Esophagus squamous epithelium (tissue), 5 donors: ENCODE measurements around the gene MAP3K20. TPM values are rescaled to one million over a fixed set of nuclear protein-coding genes. Genes with fewer than 3 reads are reported as not detected.
A peak's percentile ranks its signal among the peaks of the same experiment; 100 is the strongest.

ENCODE experiments used
- DNase-seq: peaks from one replicate; lab custom pipeline; 2025; lab: John Stamatoyannopoulos, UW
- H3K27ac ChIP-seq, 4 donors: fragments of 200-600 bp; sonication (generic); one replicate each; pipeline ENCODE4 v1.5.1; 2016 to 2019; ENCODE audit warnings: mild to moderate bottlenecking in 1 of 4
- H3K27me3 ChIP-seq, 4 donors: fragments of 200-600 bp; sonication (generic); 1 replicate in 3 of 4; 2 replicates in 1 of 4; pipeline versions ENCODE4 v1.5.1 to v1.6.0; 2017 to 2021; ENCODE audit warnings: antibody characterized with exemption in 1 of 4
- H3K36me3 ChIP-seq, 3 donors: fragments of 200-600 bp; sonication (generic); one replicate each; pipeline ENCODE4 v1.5.1; 2016 to 2019
- H3K4me1 ChIP-seq, 3 donors: fragments of 200-600 bp; sonication (generic); one replicate each; pipeline ENCODE4 v1.5.1; 2017 to 2019
- H3K4me3 ChIP-seq, 4 donors: fragments of 200-600 bp; sonication (generic); 1 replicate in 3 of 4; 2 replicates in 1 of 4; pipeline ENCODE4 v1.5.1; 2016 to 2019; ENCODE audit warnings: mild to moderate bottlenecking in 2 of 4, moderate library complexity in 1 of 4
- H3K9me3 ChIP-seq, 3 donors: fragments of 200-600 bp; sonication (generic); one replicate each; pipeline ENCODE4 v1.5.1; 2016 to 2019
- CTCF ChIP-seq, 6 experiments: fragments of 450-650 bp in 4 of 6; fragments of 200-600 bp in 2 of 6; sonication (generic) in 2 of 6; IDR thresholded peaks; one replicate each; pipeline ENCODE4 v1.5.1; 2016 to 2019; ENCODE audit warnings: antibody characterized with exemption in 6 of 6, mild to moderate bottlenecking in 4 of 6, moderate library complexity in 4 of 6
- POLR2A ChIP-seq, 4 donors: fragments of 450-650 bp; IDR thresholded peaks; one replicate each; pipeline ENCODE4 v1.6.1; 2017; ENCODE audit warnings: antibody characterized with exemption in 4 of 4, mild to moderate bottlenecking in 4 of 4, moderate library complexity in 3 of 4
- WGBS, 2 donors: methylation state at CpG; one replicate each; pipeline ENCODE4 v1.1.5; 2018; 5-methylcytosine and 5-hydroxymethylcytosine counted together
- intact Hi-C: fragments of 100-400 bp; cut with DNase I; formaldehyde crosslinking; loops from one replicate; pipeline ENCODE4 v1.15.0; 2022
- total RNA-seq, 4 donors: library from RNA; depleted of rRNA; stranded (reverse); fragments of >200 nt; gene quantifications; one replicate each; pipeline ENCODE4 v1.1.0, GENCODE V29; 2016
- donor health status: DM: yes; HTN: yes; CAD: no.

Gene MAP3K20
- total RNA-seq, 4 donors from 2014 or later, result 7.2 to 55.3 (median 26.3) TPM

GRCh38 chr2:173187941-173188788 is 112.5 kb downstream of the MAP3K20 start:
- intact Hi-C loops, result no loop called here
- peak overlapping the region in 3 of 4 donors; percentile 2 to 57 (median 38) for H3K27ac ChIP-seq
- WGBS, 2 donors, result 62 to 68% methylated on average over 6 of the region's 6 CpGs
- DNase-seq, result no peak
- TF ChIP-seq CTCF (IDR thresholded peaks at IDR 0.05), result no peak
- no peak for TF ChIP-seq POLR2A (IDR thresholded peaks at IDR 0.05)
- H3K4me3 ChIP-seq, result no peak overlapping the region
- no peaks in the 10 kb centered on the region for H3K9me3 ChIP-seq
- peaks cover 0 to 49% (median 21%) of the 10 kb centered on the region in 3 donors for H3K4me1 ChIP-seq
- no peaks in the 10 kb centered on the region for H3K27me3 ChIP-seq
- no peaks in the 10 kb centered on the region for H3K36me3 ChIP-seq

- no peaks in the 10 kb centered on the region for H3K27me3 ChIP-seq
- H3K4me1 ChIP-seq, result peaks cover 0 to 57% (median 15%) of the 10 kb centered on the region in 3 donors
- H3K9me3 ChIP-seq, result no peaks in the 10 kb centered on the region
- TF ChIP-seq CTCF (IDR thresholded peaks at IDR 0.05) (no peak), POLR2A (IDR thresholded peaks at IDR 0.05) (no peak)
- no peak overlapping the region for H3K4me3 ChIP-seq
- intact Hi-C loops, result no loop called here
- no peak for DNase-seq
- peak overlapping the region in 3 of 4 donors; percentile 36 to 47 (median 42) for H3K27ac ChIP-seq
- WGBS, 2 donors, result 43 to 69% methylated on average over 3 of the region's 3 CpGs
- no peaks in the 10 kb centered on the region for H3K36me3 ChIP-seq
Observed at GRCh38 chr2:173191601-173192000, 116.0 kb downstream of the MAP3K20 start.

- H3K27ac ChIP-seq, result peak overlapping the region in 3 of 4 donors; percentile 36 to 47 (median 42)
- TF ChIP-seq CTCF (IDR thresholded peaks at IDR 0.05), result no peak
- TF ChIP-seq POLR2A (IDR thresholded peaks at IDR 0.05), result no peak
- intact Hi-C loops, result no loop called here
- DNase-seq, result no peak
- H3K27me3 ChIP-seq, result no peaks in the 10 kb centered on the region
- WGBS, 2 donors, result 27 to 28% methylated on average over 4 of the region's 4 CpGs
- H3K9me3 ChIP-seq, result no peaks in the 10 kb centered on the region
- H3K4me3 ChIP-seq, result no peak overlapping the region
- no peaks in the 10 kb centered on the region for H3K36me3 ChIP-seq
- peaks cover 0 to 57% (median 15%) of the 10 kb centered on the region in 3 donors for H3K4me1 ChIP-seq
Observed at GRCh38 chr2:173192071-173192470, 116.4 kb downstream of the MAP3K20 start.

GRCh38 chr2:173193925-173194324 is 118.3 kb downstream of the MAP3K20 start:
- H3K27ac ChIP-seq, result no peak overlapping the region
- WGBS, 2 donors, result 67 to 80% methylated on average over 1 of the region's 1 CpG
- intact Hi-C loops, result no loop called here

More at GRCh38 chr2:173193925-173194324, 118.3 kb downstream of the MAP3K20 start:
- TF ChIP-seq CTCF (IDR thresholded peaks at IDR 0.05), result no peak
- TF ChIP-seq POLR2A (IDR thresholded peaks at IDR 0.05), result no peak
- H3K4me3 ChIP-seq, result no peak overlapping the region
- H3K36me3 ChIP-seq, result peaks cover 0 to 12% (median 0%) of the 10 kb centered on the region in 3 donors
- DNase-seq, result no peak
- H3K4me1 ChIP-seq, result peaks cover 0 to 42% (median 9%) of the 10 kb centered on the region in 3 donors
- H3K9me3 ChIP-seq, result no peaks in the 10 kb centered on the region
- no peaks in the 10 kb centered on the region for H3K27me3 ChIP-seq
